PC-3 (cell line): ENCODE data around the gene OPRD1. TPM values are rescaled to one million over a fixed set of nuclear protein-coding genes. Genes with fewer than 3 reads are reported as not detected.

Experiments used
- ATAC-seq: fragments of 200-7000 bp; cut with Tn5 transposase; 2 replicates; pipeline ENCODE4 v1.9.1; 2020; ENCODE audit warnings: mild to moderate bottlenecking, moderate library complexity
- BruUV-seq: library from RNA; stranded (reverse); fragments of 400-500 nt; replicated peaks from 2 replicates; lab custom pipeline; 2021; lab: Mats Ljungman, UMichigan
- CTCF ChIA-PET: fragments of 300-600 bp; sonication (Branson Sonifier 250); formaldehyde crosslinking; loops from one replicate; lab custom pipeline; 2022; ENCODE audit warnings: antibody characterized with exemption; lab: Charles Lee
- POLR2A ChIA-PET: fragments of 300-600 bp; sonication (Branson Sonifier 250); formaldehyde crosslinking; loops from one replicate; lab custom pipeline; 2022; ENCODE audit warnings: antibody characterized with exemption; ENCODE audit not compliant: unreplicated experiment; lab: Charles Lee
- DNase-seq: peaks from one replicate; pipeline ENCODE4 v3.0.0-alpha.2; 2015
- H2AFZ ChIP-seq: fragments of 300-600 bp; sonication (generic); 2 replicates; pipeline ENCODE4 v1.6.0; 2016; ENCODE audit warnings: antibody characterized with exemption, low read length
- H3F3A ChIP-seq: fragments of 300-600 bp; sonication (generic); one replicate; pipeline ENCODE4 v1.6.0; 2017; ENCODE audit warnings: antibody characterized with exemption, low read length, control low read depth, mild to moderate bottlenecking; ENCODE audit not compliant: unreplicated experiment
- H3K27ac ChIP-seq: fragments of 300-600 bp; sonication (generic); 2 replicates; pipeline ENCODE4 v1.5.1; 2016; ENCODE audit warnings: mild to moderate bottlenecking, low read length
- H3K27me3 ChIP-seq: fragments of 300-600 bp; sonication (generic); 2 replicates; pipeline ENCODE4 v1.6.1; 2016; ENCODE audit warnings: low read length, mixed read lengths
- H3K36me3 ChIP-seq: fragments of 300-600 bp; sonication (generic); 2 replicates; pipeline ENCODE4 v1.6.1; 2016; ENCODE audit warnings: low read depth, mixed run types, low read length, mixed read lengths
- H3K4me1 ChIP-seq: fragments of 300-600 bp; sonication (generic); 2 replicates; pipeline ENCODE4 v1.5.1; 2016; ENCODE audit warnings: low read length; ENCODE audit not compliant: insufficient read depth
- H3K4me2 ChIP-seq: fragments of 300-600 bp; sonication (generic); 2 replicates; pipeline ENCODE4 v1.6.0; 2016; ENCODE audit warnings: low read length
- H3K4me3 ChIP-seq: fragments of 300-600 bp; sonication (generic); 2 replicates; pipeline ENCODE4 v1.5.1; 2016; ENCODE audit warnings: mild to moderate bottlenecking, low read length, mixed read lengths
- H3K79me2 ChIP-seq: fragments of 300-600 bp; sonication (generic); 2 replicates; pipeline ENCODE4 v1.6.1; 2017; ENCODE audit warnings: low read length, mixed read lengths
- H3K9ac ChIP-seq: fragments of 300-600 bp; sonication (generic); 2 replicates; pipeline ENCODE4 v1.6.0; 2016; ENCODE audit warnings: mild to moderate bottlenecking, low read length
- H3K9me2 ChIP-seq: fragments of 300-600 bp; sonication (generic); replicated peaks from 2 replicates; pipeline ENCODE4 v1.6.1; 2016; ENCODE audit warnings: mixed run types, low read length, mixed read lengths
- H3K9me3 ChIP-seq: fragments of 300-600 bp; sonication (generic); 2 replicates; pipeline ENCODE4 v1.6.1; 2016; ENCODE audit warnings: low read length, mixed read lengths
- H4K20me1 ChIP-seq: fragments of 300-600 bp; sonication (generic); 2 replicates; pipeline ENCODE4 v1.6.1; 2016; ENCODE audit warnings: low read length, mixed read lengths
- CTCF ChIP-seq: fragments of 300-600 bp; sonication (generic); conservative IDR thresholded peaks from 2 replicates; pipeline ENCODE4 v1.5.1; 2017; ENCODE audit warnings: antibody characterized with exemption, low read depth, mild to moderate bottlenecking, low read length
- EZH2 ChIP-seq: fragments of 300-600 bp; sonication (generic); IDR thresholded peaks from one replicate; pipeline ENCODE4 v1.6.1; 2017; ENCODE audit warnings: antibody characterized with exemption, mild to moderate bottlenecking, low read length; ENCODE audit not compliant: unreplicated experiment
- EZH2phosphoT487 ChIP-seq: fragments of 300-600 bp; sonication (generic); IDR thresholded peaks from 2 replicates; pipeline ENCODE4 v1.6.1; 2018; ENCODE audit warnings: mild to moderate bottlenecking, antibody characterized with exemption, low read length, borderline replicate concordance
- intact Hi-C: fragments of 100-400 bp; cut with micrococcal nuclease; formaldehyde crosslinking; loops from 2 replicates; pipeline ENCODE4 v1.9.0; 2023
- total RNA-seq: library from RNA; depleted of rRNA; stranded (reverse); fragments of >200 nt; gene quantifications from 2 replicates; pipeline ENCODE4 v1.2.3, GENCODE V29; 2014

OPRD1 gene
- total RNA-seq, 1 experiment from 2014 or later, result not detected

GRCh38 chr1:28882009-28882628, 70.1 kb downstream of the OPRD1 start:
- peaks cover 20% of the 10 kb centered on the region for H3K4me1 ChIP-seq
- H3K9me2 ChIP-seq, result no peaks in the 10 kb centered on the region
- DNase-seq (peak; percentile 95), ATAC-seq (peak; percentile 70)
- no peaks in the 10 kb centered on the region for H3K9me3 ChIP-seq
- no TSS peak for BruUV-seq
- ChIA-PET CTCF (interaction anchor here (0.6 to 1.7 kb wide), 11 partner anchors 9 to 352 kb away, joined by 3 to 45 read pairs (median 4); partner anchors contain the start of genes EPB41 and SRSF4), POLR2A (interaction anchor here (0.6 kb wide), 3 partner anchors 33 to 292 kb away, joined by 3 to 12 read pairs (median 4); no protein-coding TSS in a partner anchor)
- 0 out of 2 replicates have a peak, but pooled peaks cover under 1% of the 10 kb centered on the region for H3K79me2 ChIP-seq
- H3K4me3 ChIP-seq, result no peak overlapping the region
- H2AFZ ChIP-seq, result peak overlapping the region; percentile 78
- no peak overlapping the region for H3K9ac ChIP-seq
- H3F3A ChIP-seq, result no peaks in the 10 kb centered on the region
- intact Hi-C loops, result loop anchor here (1.0 to 10.0 kb wide), 5 partner anchors 90 to 320 kb away; no protein-coding TSS in a partner anchor
- H3K27me3 ChIP-seq, result no peaks in the 10 kb centered on the region
- H3K27ac ChIP-seq, result no peak overlapping the region
- TF ChIP-seq EZH2 (no peak), CTCF (peak; percentile 96)
- peak overlapping the region; percentile 45 for H3K4me2 ChIP-seq
- H3K36me3 ChIP-seq, result no peaks in the 10 kb centered on the region
- H4K20me1 ChIP-seq, result no peaks in the 10 kb centered on the region

- Histone ChIP-seq H2AFZ (no peak overlapping the region), H3F3A (no peaks in the 10 kb centered on the region), H3K79me2 (peaks cover 9% of the 10 kb centered on the region), H3K9ac (no peak overlapping the region), H3K36me3 (no peaks in the 10 kb centered on the region), H3K4me3 (no peak overlapping the region), H3K9me2 (no peaks in the 10 kb centered on the region), H3K27ac (no peak overlapping the region), H3K4me2 (no peak overlapping the region), H3K27me3 (no peaks in the 10 kb centered on the region), H4K20me1 (no peaks in the 10 kb centered on the region), H3K9me3 (no peaks in the 10 kb centered on the region), H3K4me1 (peaks cover 20% of the 10 kb centered on the region)
- no peak for ATAC-seq
- CTCF ChIA-PET, result no interaction called here
- TF ChIP-seq EZH2phosphoT487 (no peak), CTCF (no peak), EZH2 (no peak)
- intact Hi-C loops, result loop anchor here (10.0 kb wide), 1 partner anchor 262 kb away; no protein-coding TSS in a partner anchor
- no peak for DNase-seq
- no TSS peak for BruUV-seq
- POLR2A ChIA-PET, result no interaction called here
These were observed 71.3 kb downstream of the OPRD1 start for GRCh38 chr1:28883242-28883616.

GRCh38 chr1:28885472-28885877, 73.5 kb downstream of the OPRD1 start:
- no peaks in the 10 kb centered on the region for H3F3A ChIP-seq
- no peak overlapping the region for H3K4me3 ChIP-seq
- ChIA-PET CTCF (interaction anchor here (0.6 to 0.9 kb wide), 4 partner anchors 28 to 232 kb away, joined by 4 to 11 read pairs (median 5); partner anchors contain the start of gene YTHDF2), POLR2A (interaction anchor here (0.6 to 0.9 kb wide), 2 partner anchors 148 to 312 kb away, joined by 4 to 11 read pairs; no protein-coding TSS in a partner anchor)
- no peak overlapping the region for H3K9ac ChIP-seq
- H3K4me2 ChIP-seq, result no peak overlapping the region; the same call in 1 of the 2 replicates
- ATAC-seq, result no peak
- no TSS peak for BruUV-seq
- intact Hi-C loops, result loop anchor here (5.0 to 10.0 kb wide), 2 partner anchors 259 to 1822 kb away; no protein-coding TSS in a partner anchor
- H3K4me1 ChIP-seq, result peaks cover 20% of the 10 kb centered on the region
- no peaks in the 10 kb centered on the region for H3K9me2 ChIP-seq
- H4K20me1 ChIP-seq, result no peaks in the 10 kb centered on the region
- peak overlapping the region; percentile 31; the same call in 1 of the 2 replicates for H2AFZ ChIP-seq
- H3K79me2 ChIP-seq, result peaks cover 11% of the 10 kb centered on the region
- TF ChIP-seq CTCF (no peak), EZH2phosphoT487 (no peak), EZH2 (no peak)
- H3K27me3 ChIP-seq, result no peaks in the 10 kb centered on the region
- DNase-seq, result no peak
- no peaks in the 10 kb centered on the region for H3K9me3 ChIP-seq
- H3K27ac ChIP-seq, result 0 out of 2 replicates have a peak overlapping the region, but pooled peaks have one; percentile 17
- H3K36me3 ChIP-seq, result no peaks in the 10 kb centered on the region
